RWPE2 (cell line): ENCODE measurements around the gene PSME3IP1.

Experiments
- ATAC-seq: fragments of 200-7000 bp; cut with Tn5 transposase; 3 replicates; pipeline ENCODE4 v1.9.1; 2021; ENCODE audit warnings: low read depth
- DNase-seq: peaks from one replicate; pipeline ENCODE4 v3.0.0-alpha.2; 2020; ENCODE audit warnings: low spot score
- H3K27ac ChIP-seq: fragments of 450-650 bp; 2 replicates; pipeline ENCODE4 v1.5.1; 2017; ENCODE audit warnings: mild to moderate bottlenecking; ENCODE audit not compliant: poor library complexity, severe bottlenecking
- H3K27me3 ChIP-seq: fragments of 250-450 bp; sonication (Bioruptor Pico); 2 replicates; pipeline ENCODE4 v1.5.1; 2021; ENCODE audit warnings: mild to moderate bottlenecking, moderate library complexity; ENCODE audit not compliant: insufficient read depth, poor library complexity, severe bottlenecking
- H3K36me3 ChIP-seq: fragments of 250-450 bp; sonication (Bioruptor Pico); 2 replicates; pipeline ENCODE4 v1.5.1; 2020; ENCODE audit warnings: low read depth, mild to moderate bottlenecking, moderate library complexity
- H3K4me1 ChIP-seq: fragments of 250-450 bp; sonication (Bioruptor Pico); 2 replicates; pipeline ENCODE4 v1.5.1; 2021; ENCODE audit warnings: mild to moderate bottlenecking, moderate library complexity; ENCODE audit not compliant: insufficient read depth, poor library complexity, severe bottlenecking
- H3K4me3 ChIP-seq: fragments of 250-450 bp; sonication (Bioruptor Pico); 2 replicates; pipeline ENCODE4 v1.5.1; 2021; ENCODE audit warnings: mild to moderate bottlenecking, moderate library complexity; ENCODE audit not compliant: severe bottlenecking
- H3K9me3 ChIP-seq: fragments of 250-450 bp; sonication (Bioruptor Pico); 2 replicates; pipeline ENCODE4 v1.5.1; 2021; ENCODE audit warnings: mild to moderate bottlenecking, moderate library complexity; ENCODE audit not compliant: severe bottlenecking
- TF ChIP-seq, protein P1 (sequence below): fragments of 450-650 bp; IDR thresholded peaks from one replicate; pipeline ENCODE4 v1.5.1; 2017; ENCODE audit warnings: mild to moderate bottlenecking, moderate library complexity; ENCODE audit not compliant: poor library complexity, severe bottlenecking

Gene PSME3IP1

DNA sequence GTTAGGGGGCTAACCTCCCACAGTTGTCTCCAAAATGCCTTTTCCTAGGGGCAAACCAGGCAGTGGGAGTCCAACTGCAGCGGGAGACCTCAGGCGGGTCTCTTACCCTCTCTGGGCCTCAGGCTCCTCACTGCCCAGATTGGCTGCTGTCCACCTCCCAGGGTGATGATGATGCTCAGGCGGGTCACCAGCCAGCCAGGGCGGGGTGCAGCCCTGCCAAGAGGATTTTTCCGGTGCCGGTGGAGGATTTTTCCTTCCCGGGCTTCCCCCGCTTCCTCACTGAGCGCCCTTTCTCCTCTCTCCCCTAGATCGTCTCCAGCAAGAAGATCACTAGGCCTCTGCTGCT lies 70.7 kb downstream of the PSME3IP1 start:
- DNase-seq: no peak
- H3K36me3 ChIP-seq: 0 out of 2 replicates have a peak, but pooled peaks cover 5% of the 10 kb centered on the region

DNA sequence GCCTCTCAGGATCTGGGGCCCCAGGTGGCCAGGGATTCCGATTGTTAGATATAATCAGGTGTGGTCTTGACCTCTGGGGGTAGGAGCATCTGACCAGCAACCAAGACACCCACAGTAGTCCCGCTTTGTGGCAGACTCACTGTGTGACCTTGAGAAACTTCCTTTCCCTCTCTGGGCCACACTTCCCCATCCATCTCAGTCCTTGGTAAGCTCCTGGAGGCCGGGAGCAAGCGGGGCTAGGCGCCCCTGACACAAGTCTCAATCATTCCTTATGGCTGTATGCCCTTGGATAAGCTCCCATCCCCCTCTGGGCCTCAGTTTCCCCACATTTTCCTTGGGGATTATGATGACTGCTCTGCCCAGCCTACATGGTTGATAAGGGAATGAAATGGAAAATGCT lies 72.2 kb downstream of the PSME3IP1 start:
- Histone ChIP-seq H3K4me1 (no peaks in the 10 kb centered on the region), H3K36me3 (0 out of 2 replicates have a peak, but pooled peaks cover 5% of the 10 kb centered on the region), H3K4me3 (no peak overlapping the region), H3K27ac (no peak overlapping the region), H3K9me3 (no peaks in the 10 kb centered on the region), H3K27me3 (no peaks in the 10 kb centered on the region)
- DNase-seq (no peak), ATAC-seq (no peak)
- TF ChIP-seq, protein P1, sequence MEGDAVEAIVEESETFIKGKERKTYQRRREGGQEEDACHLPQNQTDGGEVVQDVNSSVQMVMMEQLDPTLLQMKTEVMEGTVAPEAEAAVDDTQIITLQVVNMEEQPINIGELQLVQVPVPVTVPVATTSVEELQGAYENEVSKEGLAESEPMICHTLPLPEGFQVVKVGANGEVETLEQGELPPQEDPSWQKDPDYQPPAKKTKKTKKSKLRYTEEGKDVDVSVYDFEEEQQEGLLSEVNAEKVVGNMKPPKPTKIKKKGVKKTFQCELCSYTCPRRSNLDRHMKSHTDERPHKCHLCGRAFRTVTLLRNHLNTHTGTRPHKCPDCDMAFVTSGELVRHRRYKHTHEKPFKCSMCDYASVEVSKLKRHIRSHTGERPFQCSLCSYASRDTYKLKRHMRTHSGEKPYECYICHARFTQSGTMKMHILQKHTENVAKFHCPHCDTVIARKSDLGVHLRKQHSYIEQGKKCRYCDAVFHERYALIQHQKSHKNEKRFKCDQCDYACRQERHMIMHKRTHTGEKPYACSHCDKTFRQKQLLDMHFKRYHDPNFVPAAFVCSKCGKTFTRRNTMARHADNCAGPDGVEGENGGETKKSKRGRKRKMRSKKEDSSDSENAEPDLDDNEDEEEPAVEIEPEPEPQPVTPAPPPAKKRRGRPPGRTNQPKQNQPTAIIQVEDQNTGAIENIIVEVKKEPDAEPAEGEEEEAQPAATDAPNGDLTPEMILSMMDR: no peak

More for the DNA sequence above, 70.7 kb downstream of the PSME3IP1 start:
- H3K27ac ChIP-seq: no peak overlapping the region
- no peak overlapping the region for H3K4me3 ChIP-seq
- ATAC-seq: no peak
- TF ChIP-seq, protein P1: no peak
- H3K4me1 ChIP-seq: no peaks in the 10 kb centered on the region
- H3K27me3 ChIP-seq: no peaks in the 10 kb centered on the region
- no peaks in the 10 kb centered on the region for H3K9me3 ChIP-seq

DNA sequence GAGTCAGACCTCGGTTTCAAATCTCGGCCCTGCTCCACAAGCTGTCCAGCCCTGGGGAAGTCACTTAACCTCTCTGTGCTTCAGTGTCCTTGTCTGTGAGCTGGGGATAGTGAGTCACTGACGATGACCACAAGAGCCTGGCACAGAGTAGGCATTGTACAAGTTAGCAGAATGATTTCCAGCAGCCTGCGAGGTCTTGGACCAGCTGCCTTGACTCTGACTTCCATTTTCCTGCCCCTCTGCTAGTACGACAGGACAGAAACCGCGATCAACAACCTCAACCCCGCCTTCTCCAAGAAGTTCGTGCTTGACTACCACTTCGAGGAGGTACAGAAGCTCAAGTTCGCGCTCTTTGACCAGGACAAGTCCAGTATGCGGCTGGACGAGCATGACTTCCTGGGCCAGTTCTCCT lies 72.8 kb downstream of the PSME3IP1 start:
- TF ChIP-seq, protein P1: no peak
- Histone ChIP-seq H3K4me3 (no peak overlapping the region), H3K27me3 (no peaks in the 10 kb centered on the region), H3K4me1 (no peaks in the 10 kb centered on the region), H3K9me3 (no peaks in the 10 kb centered on the region), H3K36me3 (0 out of 2 replicates have a peak, but pooled peaks cover 5% of the 10 kb centered on the region), H3K27ac (no peak overlapping the region)
- no peak for DNase-seq
- ATAC-seq: no peak

DNA sequence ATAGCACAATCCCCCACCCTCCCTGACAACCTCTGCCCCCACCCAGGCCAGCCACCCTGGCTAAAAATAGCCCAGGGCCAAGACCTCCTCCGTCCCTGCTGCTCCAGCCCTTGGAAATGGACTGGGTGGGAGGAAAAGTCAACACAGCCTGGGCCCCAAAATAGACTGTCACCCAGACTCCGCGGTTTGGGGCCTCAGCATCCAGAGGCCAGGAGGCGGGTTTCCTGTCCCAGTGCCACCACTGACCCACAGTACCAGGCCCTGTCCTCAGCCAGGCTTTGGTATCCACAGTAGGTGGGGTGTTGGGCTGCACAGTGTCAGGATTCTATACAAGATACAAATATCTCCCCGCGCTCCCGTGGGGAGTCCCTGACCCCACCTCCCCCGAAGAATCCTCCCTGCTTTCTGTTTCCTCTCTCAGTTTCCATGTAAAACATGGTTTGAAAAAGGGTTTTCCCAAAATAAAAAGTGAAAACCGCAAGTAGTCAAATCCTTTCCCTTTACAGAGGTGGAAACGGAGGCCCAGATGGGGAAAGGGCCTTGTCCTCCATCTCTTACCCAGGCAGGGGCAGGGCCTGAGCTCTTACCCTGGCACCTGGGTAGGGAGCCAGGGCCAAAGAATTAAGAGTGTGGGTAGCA lies 73.3 kb downstream of the PSME3IP1 start:
- H3K27me3 ChIP-seq: no peaks in the 10 kb centered on the region
- no peaks in the 10 kb centered on the region for H3K4me1 ChIP-seq
- H3K27ac ChIP-seq: no peak overlapping the region
- H3K36me3 ChIP-seq: 0 out of 2 replicates have a peak, but pooled peaks cover 5% of the 10 kb centered on the region
- H3K4me3 ChIP-seq: no peak overlapping the region
- no peak for DNase-seq
- TF ChIP-seq, protein P1: no peak
- H3K9me3 ChIP-seq: no peaks in the 10 kb centered on the region
- no peak for ATAC-seq

DNA sequence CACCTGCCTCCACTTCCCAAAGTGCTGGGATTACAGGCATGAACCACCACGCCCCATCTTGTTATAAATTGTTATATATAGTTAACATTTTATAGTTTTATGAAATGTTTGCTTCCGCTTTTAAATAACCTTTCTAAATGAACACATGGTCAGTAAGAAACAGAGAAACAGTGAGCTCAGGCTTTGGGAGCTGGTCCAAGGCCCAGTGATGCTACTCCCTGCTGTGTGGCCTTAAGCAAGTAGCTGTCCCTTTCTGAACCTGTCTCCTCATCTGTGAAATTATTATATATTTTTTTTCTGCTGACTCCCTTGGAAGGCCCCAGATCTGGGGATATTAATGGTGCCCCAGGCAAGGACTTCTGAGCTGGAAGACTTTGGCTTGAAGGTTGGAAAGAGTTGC lies 74.4 kb downstream of the PSME3IP1 start:
- ATAC-seq (no peak), DNase-seq (no peak)
- Histone ChIP-seq H3K4me1 (no peaks in the 10 kb centered on the region), H3K9me3 (no peaks in the 10 kb centered on the region), H3K36me3 (0 out of 2 replicates have a peak, but pooled peaks cover 5% of the 10 kb centered on the region), H3K27ac (no peak overlapping the region), H3K4me3 (no peak overlapping the region), H3K27me3 (no peaks in the 10 kb centered on the region)
- TF ChIP-seq, protein P1: no peak
